IMR-90 (cell line): ENCODE data around the gene ABTB2. TPM values are rescaled to one million over a fixed set of nuclear protein-coding genes. Genes with fewer than 3 reads are reported as not detected.

Experiments
- ATAC-seq: fragments of 200-7000 bp; cut with Tn5 transposase; 2 replicates; pipeline ENCODE4 v1.9.1; 2020; ENCODE audit warnings: low read depth, mild to moderate bottlenecking, moderate library complexity
- BruUV-seq: library from RNA; stranded (reverse); fragments of 400-500 nt; replicated peaks from 2 replicates; lab custom pipeline; 2021; lab: Mats Ljungman, UMichigan
- CTCF ChIA-PET: fragments of 300-600 bp; formaldehyde crosslinking; extraction: SDS; loops from one replicate; lab custom pipeline; 2021; ENCODE audit warnings: antibody characterized with exemption; lab: Yijun Ruan, JAX
- POLR2A ChIA-PET: fragments of 300-600 bp; sonication (Branson Sonifier 250); formaldehyde crosslinking; loops from one replicate; lab custom pipeline; 2022; ENCODE audit warnings: antibody characterized with exemption; ENCODE audit not compliant: unreplicated experiment; lab: Charles Lee
- DNase-seq: peaks from one replicate; pipeline ENCODE4 v3.0.0; 2013
- H2AFZ ChIP-seq: replicated peaks from 2 replicates; pipeline ENCODE3; 2013; ENCODE audit warnings: low read length, mild to moderate bottlenecking; ENCODE audit not compliant: poor library complexity
- H2AK5ac ChIP-seq: 2 replicates; pipeline ENCODE4 v1.6.1; 2013; ENCODE audit warnings: low read depth, low read length, inconsistent platforms
- H2AK9ac ChIP-seq: replicated peaks from 2 replicates; pipeline ENCODE3; 2013; ENCODE audit warnings: mild to moderate bottlenecking, low read depth, low read length, moderate library complexity; ENCODE audit not compliant: poor library complexity
- H2BK120ac ChIP-seq: 2 replicates; pipeline ENCODE4 v1.6.1; 2013; ENCODE audit warnings: low read depth, low read length, inconsistent platforms
- H2BK15ac ChIP-seq: 3 replicates; pipeline ENCODE4 v1.6.1; 2013; ENCODE audit warnings: low read depth, low read length, inconsistent platforms
- H2BK20ac ChIP-seq: 2 replicates; pipeline ENCODE4 v1.6.1; 2013; ENCODE audit warnings: low read depth, mild to moderate bottlenecking, inconsistent platforms, low read length, moderate library complexity
- H2BK5ac ChIP-seq: 2 replicates; pipeline ENCODE4 v1.6.1; 2013; ENCODE audit warnings: mild to moderate bottlenecking, low read depth, low read length, inconsistent platforms; ENCODE audit not compliant: poor library complexity, severe bottlenecking
- H3K14ac ChIP-seq: replicated peaks from 2 replicates; pipeline ENCODE4 v1.6.1; 2013; ENCODE audit warnings: low read depth, low read length, inconsistent platforms
- H3K18ac ChIP-seq: 2 replicates; pipeline ENCODE4 v1.6.1; 2013; ENCODE audit warnings: low read depth, low read length, control low read depth
- H3K23ac ChIP-seq: 2 replicates; pipeline ENCODE4 v1.6.1; 2013; ENCODE audit warnings: low read depth, low read length, inconsistent platforms
- H3K27ac ChIP-seq: 2 replicates; pipeline ENCODE4 v1.5.1; 2013; ENCODE audit warnings: mild to moderate bottlenecking, control low read depth, low read length; ENCODE audit not compliant: insufficient read depth
- H3K27me3 ChIP-seq: 2 replicates; pipeline ENCODE4 v1.6.1; 2013; ENCODE audit warnings: low read length; ENCODE audit not compliant: control insufficient read depth, insufficient read depth
- H3K36me3 ChIP-seq: 2 replicates; pipeline ENCODE4 v1.6.1; 2013; ENCODE audit warnings: low read length, mixed read lengths; ENCODE audit not compliant: control insufficient read depth, insufficient read depth
- H3K4ac ChIP-seq: 2 replicates; pipeline ENCODE4 v1.6.1; 2013; ENCODE audit warnings: low read depth, low read length, inconsistent platforms
- H3K4me1 ChIP-seq: 2 replicates; pipeline ENCODE4 v1.6.1; 2013; ENCODE audit warnings: low read length, mixed read lengths; ENCODE audit not compliant: control insufficient read depth, insufficient read depth
- H3K4me2 ChIP-seq: 2 replicates; pipeline ENCODE4 v1.6.1; 2013; ENCODE audit warnings: low read depth, mild to moderate bottlenecking, control low read depth, low read length, moderate library complexity
- H3K4me3 ChIP-seq: 2 replicates; pipeline ENCODE4 v1.5.1; 2013; ENCODE audit warnings: low read depth, mild to moderate bottlenecking, control low read depth, low read length, moderate library complexity; ENCODE audit not compliant: insufficient read depth
- H3K56ac ChIP-seq: 2 replicates; pipeline ENCODE4 v1.6.1; 2013; ENCODE audit warnings: low read length, inconsistent platforms; ENCODE audit not compliant: insufficient read depth; ENCODE audit errors: extremely low read depth
- H3K79me1 ChIP-seq, 2 experiments: 2 replicates each; pipeline ENCODE4 v1.6.1; 2013; ENCODE audit warnings: low read length in 2 of 2, inconsistent platforms in 1 of 2, low read depth in 1 of 2
- H3K9ac ChIP-seq: 2 replicates; pipeline ENCODE4 v1.6.1; 2013; ENCODE audit warnings: low read depth, low read length, control low read depth
- H3K9me1 ChIP-seq: 2 replicates; pipeline ENCODE4 v1.6.1; 2013; ENCODE audit warnings: low read length, inconsistent platforms; ENCODE audit not compliant: insufficient read depth
- H3K9me3 ChIP-seq: 2 replicates; pipeline ENCODE4 v1.6.1; 2013; ENCODE audit warnings: low read length; ENCODE audit not compliant: control insufficient read depth, insufficient read depth
- H4K20me1 ChIP-seq: 2 replicates; pipeline ENCODE4 v1.6.1; 2013; ENCODE audit warnings: low read length, inconsistent platforms; ENCODE audit not compliant: insufficient read depth
- H4K5ac ChIP-seq: 2 replicates; pipeline ENCODE4 v1.6.1; 2013; ENCODE audit warnings: mild to moderate bottlenecking, low read depth, low read length, control low read depth
- H4K8ac ChIP-seq, 2 experiments: 2 replicates each; pipeline ENCODE4 v1.6.1; 2013; ENCODE audit warnings: low read depth in 2 of 2, low read length in 2 of 2, control low read depth in 1 of 2, inconsistent platforms in 1 of 2
- H4K91ac ChIP-seq: 2 replicates; pipeline ENCODE4 v1.6.1; 2013; ENCODE audit warnings: low read depth, low read length, inconsistent platforms; ENCODE audit not compliant: insufficient read depth
- BHLHE40 ChIP-seq: fragments of 150-350 bp; IDR thresholded peaks from 2 replicates; pipeline ENCODE4 v1.6.1; 2016; ENCODE audit warnings: mild to moderate bottlenecking, low read depth, low read length
- CEBPB ChIP-seq: IDR thresholded peaks from 2 replicates; pipeline ENCODE4 v1.6.1; 2012; ENCODE audit warnings: low read depth, low read length, improper control_type of control experiment
- CHD1 ChIP-seq: IDR thresholded peaks from 2 replicates; pipeline ENCODE4 v1.6.1; 2012; ENCODE audit warnings: low read depth, low read length, improper control_type of control experiment
- CTCF ChIP-seq: conservative IDR thresholded peaks from 2 replicates; pipeline ENCODE4 v1.5.1; 2012; ENCODE audit warnings: mild to moderate bottlenecking, low read depth, low read length, improper control_type of control experiment
- ELK1 ChIP-seq: fragments of 150-350 bp; IDR thresholded peaks from 2 replicates; pipeline ENCODE4 v1.6.1; 2016; ENCODE audit warnings: low read depth, mild to moderate bottlenecking, low read length, moderate library complexity, borderline replicate concordance
- FOS ChIP-seq: fragments of 150-350 bp; IDR thresholded peaks from 2 replicates; pipeline ENCODE4 v1.6.1; 2016; ENCODE audit warnings: low read depth, low read length
- MAFK ChIP-seq: IDR thresholded peaks from 2 replicates; pipeline ENCODE4 v1.6.1; 2012; ENCODE audit warnings: low read depth, low read length, improper control_type of control experiment
- MAZ ChIP-seq: IDR thresholded peaks from 2 replicates; pipeline ENCODE4 v1.6.1; 2012; ENCODE audit warnings: low read depth, mild to moderate bottlenecking, low read length, improper control_type of control experiment, moderate library complexity, borderline replicate concordance
- MXI1 ChIP-seq: IDR thresholded peaks from 2 replicates; pipeline ENCODE4 v1.6.1; 2012; ENCODE audit warnings: low read depth, mild to moderate bottlenecking, low read length, moderate library complexity, borderline replicate concordance
- NFE2L2 ChIP-seq: fragments of 150-350 bp; IDR thresholded peaks from 2 replicates; pipeline ENCODE4 v1.6.1; 2016; ENCODE audit warnings: low read depth, mild to moderate bottlenecking, low read length
- POLR2A ChIP-seq: IDR thresholded peaks from 2 replicates; pipeline ENCODE4 v1.6.1; 2012; ENCODE audit warnings: mild to moderate bottlenecking, low read depth, low read length
- RAD21 ChIP-seq: IDR thresholded peaks from 2 replicates; pipeline ENCODE4 v1.6.1; 2012; ENCODE audit warnings: low read length, improper control_type of control experiment
- RCOR1 ChIP-seq: IDR thresholded peaks from 2 replicates; pipeline ENCODE4 v1.6.1; 2012; ENCODE audit warnings: mild to moderate bottlenecking, low read length, improper control_type of control experiment; ENCODE audit not compliant: insufficient replicate concordance
- RFX5 ChIP-seq: IDR thresholded peaks from 2 replicates; pipeline ENCODE4 v1.8.0; 2012; ENCODE audit warnings: low read depth, mild to moderate bottlenecking, low read length, moderate library complexity
- SMC3 ChIP-seq: fragments of 150-350 bp; IDR thresholded peaks from 2 replicates; pipeline ENCODE4 v1.6.1; 2016; ENCODE audit warnings: low read depth, mild to moderate bottlenecking, antibody characterized with exemption, low read length, moderate library complexity
- USF2 ChIP-seq: fragments of 150-350 bp; IDR thresholded peaks from 2 replicates; pipeline ENCODE4 v1.6.1; 2017; ENCODE audit warnings: mild to moderate bottlenecking, antibody characterized with exemption, low read length, low read depth
- WGBS, 2 experiments: methylation state at CpG; one replicate each; pipeline versions ENCODE4 v1.1.5 to v1.1.7; 2013; ENCODE audit warnings: missing lambda C conversion rate in 2 of 2; ENCODE audit not compliant: insufficient read length in 1 of 2; ENCODE audit errors: extremely low coverage in 2 of 2; 5-methylcytosine and 5-hydroxymethylcytosine counted together
- dilution Hi-C: fragments of 300-500 bp; cut with HindIII; formaldehyde crosslinking; loops from one replicate; pipeline ENCODE4 v1.14.3; 2018; ENCODE audit warnings: low sequenced_read_pairs; ENCODE audit not compliant: unreplicated experiment
- in situ Hi-C: fragments of 300-500 bp; cut with MboI; formaldehyde crosslinking; loops from 3 replicates; pipeline ENCODE4 v1.14.3; 2019; ENCODE audit warnings: low sequenced_read_pairs, inconsistent platforms, mixed read lengths
- intact Hi-C: fragments of 100-400 bp; cut with micrococcal nuclease; formaldehyde crosslinking; loops from 2 replicates; pipeline ENCODE4 v1.10.0; 2022
- polyA plus RNA-seq, 3 experiments: library from polyadenylated mRNA; depleted of rRNA; stranded (reverse); fragments of >200 nt; gene quantifications; 2 replicates each; pipeline ENCODE4 v1.2.3, GENCODE V29; 2012; ENCODE audit warnings: low replicate concordance in 1 of 3
- total RNA-seq: library from RNA; depleted of rRNA; stranded (reverse); fragments of >200 nt; gene quantifications from 2 replicates; pipeline ENCODE4 v1.2.3, GENCODE V29; 2012

The ABTB2 gene
- total and polyA plus RNA-seq, 2 of the 4 experiments (the other 2 are of a cell fraction), result 0.18 to 2.0 TPM

GRCh38 chr11:34364102-34364501, 6.3 kb upstream of the ABTB2 start:
- Histone ChIP-seq H3K14ac (no peak overlapping the region), H4K8ac (no peak overlapping the region), H2BK20ac (no peak overlapping the region), H3K9ac (no peak overlapping the region), H3K27ac (no peak overlapping the region), H3K79me1 (no peaks in the 10 kb centered on the region), H3K36me3 (no peaks in the 10 kb centered on the region), H3K4me1 (no peaks in the 10 kb centered on the region), H2BK15ac (no peak overlapping the region), H2BK120ac (no peak overlapping the region), H2AK5ac (no peak overlapping the region), H3K56ac (no peak overlapping the region), H3K4ac (no peak overlapping the region), H3K23ac (no peak overlapping the region), H2BK5ac (no peak overlapping the region), H4K5ac (no peak overlapping the region), H3K4me2 (no peak overlapping the region), H3K18ac (no peak overlapping the region), H2AFZ (no peak overlapping the region), H3K9me1 (no peaks in the 10 kb centered on the region), H3K27me3 (peaks cover 26% of the 10 kb centered on the region), H3K4me3 (no peak overlapping the region), H2AK9ac (no peak overlapping the region), H3K9me3 (no peaks in the 10 kb centered on the region), H4K20me1 (no peaks in the 10 kb centered on the region), H4K91ac (no peak overlapping the region)
- no peak for DNase-seq
- POLR2A ChIA-PET, result interaction anchor here (0.6 kb wide), 1 partner anchor 75 kb away, joined by 6 read pairs; no protein-coding TSS in a partner anchor
- 0% methylated on average over 1 of the region's 3 CpGs; no CpG with 5 or more reads in 1 of the 2 experiments for WGBS, 2 experiments
- no peak for ATAC-seq
- TF ChIP-seq FOS (no peak), MAFK (no peak), BHLHE40 (no peak), CTCF (no peak), RAD21 (no peak), MXI1 (no peak), SMC3 (no peak), USF2 (no peak), NFE2L2 (no peak), POLR2A (no peak), RFX5 (no peak), MAZ (no peak), ELK1 (no peak), RCOR1 (no peak), CEBPB (no peak), CHD1 (no peak)
- CTCF ChIA-PET, result interaction anchor here (1.5 to 2.2 kb wide), 3 partner anchors 128 to 189 kb away, joined by 4 to 12 read pairs (median 6); no protein-coding TSS in a partner anchor
- in situ Hi-C loops (no loop called here), dilution Hi-C loops (no loop called here), intact Hi-C loops (loop anchor here (10.0 kb wide), 1 partner anchor 1031 kb away; no protein-coding TSS in a partner anchor)
- BruUV-seq, result no TSS peak
